ENCODE data around the gene CYB561A3.

DNA sequence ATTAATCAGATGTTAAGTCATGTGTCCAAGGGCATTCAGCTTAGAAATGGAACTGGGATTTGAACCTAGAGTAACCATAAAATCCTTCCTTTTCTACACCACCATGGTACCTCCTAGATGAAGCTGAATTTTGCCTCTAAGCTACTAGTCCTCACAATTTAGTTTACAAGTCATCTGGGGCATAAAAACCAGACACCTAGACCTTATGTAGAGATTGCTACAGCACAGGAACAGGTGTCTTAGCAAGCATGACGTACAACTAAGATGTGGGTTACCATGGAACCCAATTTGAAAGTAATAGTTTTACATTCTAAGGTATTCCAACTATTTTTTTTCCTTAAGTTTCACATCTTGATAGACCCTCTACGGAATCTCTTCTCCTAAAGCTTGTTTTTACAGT is 39.9 kb upstream of the CYB561A3 start:
- TF ChIP-seq POLR2A (IDR thresholded peaks at IDR 0.05; ENCODE audit: low read length): no peak
- no peak for TF ChIP-seq GATA1 (IDR thresholded peaks at IDR 0.05; ENCODE audit: low read depth, low read length)

Measured in erythroblast (primary cell).